HG03097 (cell line): ENCODE results near the gene TADA3.
"Not testable (repeated sequence)": the region's sequence is repeated elsewhere in the genome, so short reads cannot be mapped to it uniquely, and the experiment has no call there.

Experiments
- ATAC-seq: cut with Tn5 transposase; IDR thresholded peaks from one replicate; pipeline ENCODE4 v1.9.1; 2021; ENCODE audit not compliant: unreplicated experiment, low FRiP score

The TADA3 gene

GRCh38 chr3:9784965-9785364, 7.3 kb downstream of the TADA3 start:
- ATAC-seq: no peak

DNA sequence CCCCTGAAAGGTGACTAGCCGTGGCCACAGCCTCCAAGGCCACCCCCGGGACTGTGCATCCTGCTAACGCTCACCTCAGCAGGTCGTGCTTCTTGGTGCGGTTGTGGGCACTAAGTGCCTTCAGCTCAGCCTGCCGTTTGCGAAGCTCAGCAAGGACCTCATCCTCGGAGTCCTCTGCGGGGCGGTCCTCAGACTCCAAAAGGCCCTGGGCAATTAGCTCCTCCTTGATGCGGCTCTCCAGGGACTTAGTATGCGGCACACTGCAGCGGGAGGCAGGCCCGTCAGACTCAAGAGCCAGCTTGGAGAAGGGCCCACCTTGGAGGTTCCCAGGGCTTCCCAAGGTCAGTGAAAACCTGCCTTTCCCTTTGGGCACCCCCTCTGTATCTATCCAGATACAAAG, 8.3 kb downstream of the TADA3 start:
- ATAC-seq: no peak

DNA sequence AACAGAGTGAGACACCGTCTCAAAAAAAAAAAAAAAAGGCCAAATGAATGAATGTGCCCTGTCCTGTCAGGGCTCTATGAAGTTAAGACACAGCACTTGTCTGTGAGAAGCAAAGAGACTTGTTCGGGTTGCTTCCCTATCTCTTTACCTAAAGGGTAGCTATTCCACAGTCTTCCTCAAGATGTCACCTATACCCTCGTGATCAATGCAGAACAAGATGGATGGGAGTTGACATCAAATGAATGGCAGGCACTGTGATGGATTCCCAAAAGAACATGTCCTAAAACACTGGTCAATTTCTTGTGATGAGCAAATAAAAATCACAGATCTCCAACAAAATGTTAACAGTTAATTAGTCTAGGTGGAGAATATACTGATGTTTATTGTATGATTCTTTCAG, 9.5 kb downstream of the TADA3 start:
- no peak for ATAC-seq

DNA sequence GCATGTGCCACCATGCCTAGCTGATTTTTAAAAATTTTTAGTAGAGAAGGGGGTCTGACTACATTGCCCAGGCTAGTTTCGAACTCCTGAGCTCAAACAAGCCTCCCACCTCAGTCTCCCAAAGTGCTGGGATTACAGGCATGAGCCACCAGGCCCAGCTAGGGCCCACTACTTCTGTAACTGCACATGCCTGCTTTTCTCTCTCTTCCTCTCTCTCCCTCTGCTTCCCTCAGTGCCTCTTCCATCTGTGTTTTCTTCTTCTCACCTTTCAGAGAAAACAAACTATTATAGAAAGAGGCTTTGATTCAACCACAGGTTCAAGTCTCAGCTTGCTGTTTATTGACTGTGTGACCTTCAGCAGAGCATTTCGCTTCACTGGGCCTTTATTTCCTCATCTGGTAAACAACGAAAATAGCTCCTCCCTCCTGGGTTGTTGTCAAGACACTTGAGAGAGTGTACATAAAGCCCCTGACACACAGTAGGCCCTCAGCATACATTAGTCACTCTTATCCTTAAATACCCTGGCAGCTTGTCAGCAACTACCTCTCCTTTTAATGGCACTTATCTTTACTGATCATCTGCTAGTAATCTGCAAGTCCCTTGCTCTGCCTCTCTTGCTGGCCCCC, 10.2 kb downstream of the TADA3 start:
- no peak for ATAC-seq

- no peak for ATAC-seq
These were observed 10.7 kb downstream of the TADA3 start for GRCh38 chr3:9781551-9781950.

- ATAC-seq: no peak
These were observed 11.4 kb downstream of the TADA3 start for GRCh38 chr3:9780910-9781309.

DNA sequence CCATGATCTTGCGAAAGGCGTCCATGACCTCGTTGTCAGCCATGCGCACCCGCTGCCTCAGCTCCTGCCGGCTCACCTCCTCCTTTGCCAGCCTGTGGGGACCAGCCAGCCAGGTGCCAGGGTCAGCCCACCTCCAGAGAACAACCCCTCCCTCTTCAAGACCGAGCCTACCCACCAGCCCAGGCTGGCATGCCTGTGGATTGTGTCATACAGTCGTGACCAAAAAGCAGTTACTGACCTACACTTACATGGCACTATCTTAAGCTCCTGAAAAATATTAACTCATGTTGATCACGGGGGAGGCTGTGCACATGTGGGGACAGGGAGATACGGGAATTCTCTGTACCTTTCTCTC, 11.8 kb downstream of the TADA3 start:
- ATAC-seq: no peak

DNA sequence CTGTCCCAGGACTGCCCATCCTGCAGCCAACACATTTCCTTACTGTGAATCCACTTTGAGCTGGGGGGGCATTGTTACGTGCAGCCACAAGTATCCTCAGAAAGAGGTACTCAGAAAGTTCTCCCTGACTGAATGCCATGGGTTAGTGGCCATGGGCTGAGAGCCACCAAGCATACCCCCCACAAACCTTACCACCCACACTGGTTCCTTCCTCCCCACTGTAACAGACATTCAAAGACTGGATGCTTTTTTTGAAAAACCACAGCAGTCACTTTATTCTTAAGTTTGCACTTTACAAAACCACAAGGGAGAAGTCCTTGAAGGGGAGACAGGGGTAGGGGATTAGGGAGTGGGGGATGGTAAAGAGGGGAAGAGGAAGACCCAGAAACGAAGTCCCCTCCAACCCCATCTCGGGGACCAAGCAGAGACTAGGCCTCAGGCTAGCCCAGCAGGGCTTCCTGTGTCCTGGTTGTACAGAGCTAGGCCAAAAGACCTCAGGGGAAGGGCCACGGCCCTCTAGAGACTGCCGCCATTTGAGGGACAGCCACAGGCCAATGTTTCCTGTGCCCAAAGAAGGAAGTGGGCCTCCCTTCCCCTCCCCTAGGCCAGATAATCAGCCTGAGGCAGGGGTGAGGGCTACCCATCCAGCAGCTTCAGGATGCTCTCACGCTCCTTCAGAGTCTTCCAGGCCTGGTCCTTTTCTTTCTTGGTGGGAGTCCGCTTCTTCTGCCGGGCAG, 12.4 kb downstream of the TADA3 start:
- peak; percentile 38 for ATAC-seq

DNA sequence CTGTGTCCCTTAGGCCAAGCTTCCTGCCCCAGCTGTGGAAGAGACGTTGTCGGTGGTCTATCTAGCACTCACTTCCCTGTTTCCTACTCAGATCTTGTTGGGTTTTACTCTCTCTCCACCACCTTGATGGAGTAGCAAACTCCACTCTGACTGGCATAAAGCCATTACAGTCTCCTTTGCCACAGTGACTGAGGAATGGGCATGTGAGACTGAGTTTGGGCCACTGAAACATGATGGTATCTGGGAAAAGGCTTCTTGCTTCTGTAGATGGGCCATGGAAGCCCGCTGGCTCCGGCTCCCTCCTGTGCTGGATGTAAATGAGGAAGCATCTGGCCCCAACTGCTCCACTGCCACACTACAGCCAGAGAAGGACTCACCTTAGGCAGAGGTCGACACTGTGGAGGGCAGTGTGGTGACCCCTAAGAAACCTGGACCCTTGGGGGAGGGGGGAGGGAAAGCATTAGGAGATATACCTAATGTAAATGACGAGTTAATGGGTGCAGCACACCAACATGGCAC, 13.1 kb downstream of the TADA3 start:
- no peak for ATAC-seq

DNA sequence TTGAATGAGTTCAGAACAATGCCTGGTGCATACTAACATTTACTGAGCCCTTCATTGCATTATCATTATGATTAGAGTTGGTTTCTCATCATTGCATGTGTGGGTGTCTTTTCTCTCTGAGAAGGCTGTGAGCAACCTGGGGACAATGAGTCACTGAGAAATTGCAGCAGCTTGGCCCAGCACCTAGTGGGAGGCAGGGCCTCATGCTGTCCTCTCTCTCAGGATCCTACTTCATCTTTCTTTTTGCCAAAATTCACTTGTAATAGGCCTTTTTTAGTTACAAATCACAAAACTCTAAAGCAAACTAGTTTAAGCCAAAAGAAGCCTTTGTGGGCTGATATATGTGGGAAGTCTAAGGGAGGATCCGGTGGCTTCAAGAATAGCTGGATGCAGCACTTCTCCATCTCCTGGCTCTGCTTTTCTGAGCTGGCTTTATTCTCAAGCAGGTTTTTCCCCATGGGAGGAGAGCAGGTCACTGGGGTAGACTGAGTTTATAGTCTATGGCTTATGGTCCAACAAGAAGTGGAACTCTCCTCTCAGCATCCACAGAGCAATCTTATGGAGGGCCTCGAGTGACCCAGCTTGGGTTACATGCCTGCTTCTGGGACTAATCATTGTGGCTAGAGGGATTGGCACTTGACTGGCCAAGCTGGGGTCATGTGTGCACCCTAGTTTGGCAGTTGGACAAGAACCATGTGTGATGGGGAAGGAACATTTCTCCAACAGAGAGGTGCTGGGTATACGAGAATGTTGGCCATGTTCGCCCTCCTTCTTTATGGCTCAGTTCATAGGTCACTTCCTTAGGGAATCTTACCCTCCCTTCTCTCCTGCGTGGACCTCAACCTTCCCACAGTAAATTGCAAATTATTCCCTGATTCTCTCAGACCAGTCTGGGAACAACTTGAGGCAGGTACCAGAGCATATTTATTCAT, 13.9 kb downstream of the TADA3 start:
- no peak for ATAC-seq

GRCh38 chr3:9777694-9778021, 14.6 kb downstream of the TADA3 start:
- ATAC-seq: no peak

DNA sequence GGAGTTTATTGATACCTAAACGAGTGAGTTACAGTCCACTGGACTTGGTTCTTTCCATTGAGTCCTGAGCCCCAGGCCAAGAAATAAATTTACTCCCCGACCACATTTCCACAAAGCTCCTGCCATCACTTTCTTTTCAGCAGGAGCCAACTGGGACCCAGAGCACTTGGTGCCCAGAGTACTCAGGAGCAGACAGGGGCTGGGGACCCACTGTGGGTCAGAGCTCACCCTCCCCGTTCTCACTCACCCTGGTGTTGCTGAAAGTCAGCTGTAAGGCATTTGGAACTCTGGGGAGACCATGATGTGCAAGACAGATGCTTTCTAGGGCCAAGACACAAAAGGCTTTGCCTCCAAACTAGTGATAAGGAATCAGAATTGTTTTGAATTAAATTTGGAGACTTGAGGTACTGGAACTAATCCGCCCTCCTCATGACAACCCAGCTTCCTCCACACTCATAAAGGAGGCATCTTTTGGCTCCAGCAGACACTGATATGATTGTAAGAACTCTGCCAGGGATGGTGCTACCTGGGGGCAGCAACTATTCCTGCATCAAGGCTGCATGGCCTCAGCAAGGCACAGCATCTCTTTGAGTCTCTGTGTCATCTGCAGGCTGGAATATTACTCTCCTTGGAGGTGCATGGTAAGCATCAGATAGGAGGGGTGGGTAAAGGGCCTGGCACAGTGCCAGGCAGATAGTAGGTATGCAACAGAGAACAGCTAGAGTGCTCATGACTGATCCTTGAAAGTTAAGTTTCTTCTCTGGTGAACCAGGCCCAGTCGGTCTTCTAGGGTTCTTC, 15.2 kb downstream of the TADA3 start:
- ATAC-seq: no peak

GRCh38 chr3:9771007-9771406, 21.3 kb downstream of the TADA3 start:
- not testable (repeated sequence) for ATAC-seq

DNA sequence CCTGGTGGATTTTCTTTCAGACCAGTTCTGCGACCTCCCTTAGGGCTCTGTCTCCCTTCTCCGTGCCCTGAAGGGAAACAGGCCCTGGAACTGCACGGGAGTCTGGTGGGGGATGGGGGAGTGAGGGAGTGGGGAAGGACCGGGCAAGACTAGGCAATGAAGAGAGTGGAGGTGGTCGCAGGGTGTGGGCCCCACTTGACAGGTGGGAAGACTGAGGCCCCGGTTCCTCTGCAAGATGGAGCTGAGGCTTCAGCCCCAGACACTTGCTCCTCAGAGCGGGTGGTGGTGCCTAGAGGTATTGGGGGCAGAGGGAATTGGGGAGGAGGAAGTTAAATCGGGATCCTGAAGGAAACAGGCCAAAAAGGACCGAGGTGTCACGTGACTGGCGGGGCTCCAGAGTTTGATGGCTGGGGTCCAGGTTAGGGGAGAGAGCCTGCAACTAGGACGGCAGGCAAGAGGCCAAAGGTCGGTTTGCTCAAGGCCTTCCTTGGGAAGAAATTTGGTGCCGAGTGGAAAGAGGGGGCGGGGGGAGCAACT, 21.9 kb downstream of the TADA3 start:
- no peak for ATAC-seq

GRCh38 chr3:9769426-9770275, 22.6 kb downstream of the TADA3 start, which contains the start of gene CAMK1:
Gene CAMK1, minus strand, starts transcription at chr3:9769947. Its CDS starts 2,198 bp downstream, at chr3:9767749.
- ATAC-seq: no peak

DNA sequence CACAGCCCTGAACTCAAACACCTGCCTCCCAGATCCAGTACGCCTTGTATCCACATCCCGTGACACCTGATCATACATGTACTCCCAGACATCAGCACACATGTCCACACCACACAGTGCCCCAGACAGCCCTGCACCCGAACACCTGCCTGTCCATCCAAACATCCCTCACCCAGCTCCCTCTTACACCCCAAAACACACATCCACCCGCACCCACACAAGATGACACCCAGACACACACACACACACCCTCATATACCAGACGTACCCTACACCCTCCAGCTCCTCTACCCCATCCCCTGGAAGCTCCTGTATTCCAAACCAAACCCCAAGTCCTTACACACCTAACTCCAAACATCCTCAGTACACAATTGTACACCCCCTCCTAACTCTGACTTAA, 23.3 kb downstream of the TADA3 start:
- ATAC-seq: no peak

- ATAC-seq: no peak
These were observed 24.0 kb downstream of the TADA3 start for GRCh38 chr3:9768141-9768775.

- ATAC-seq: no peak
These were observed 24.9 kb downstream of the TADA3 start for GRCh38 chr3:9767418-9767817.

GRCh38 chr3:9765865-9766264, 26.4 kb downstream of the TADA3 start:
- ATAC-seq: no peak
